Brain pericyte (primary cell): ENCODE results near the gene GREB1L.

ENCODE experiments used
- DNase-seq: peaks from one replicate; pipeline ENCODE4 v3.0.0-alpha.2; 2012; ENCODE audit warnings: low read depth, low spot score

The GREB1L gene

GRCh38 chr18:21484851-21485636 is 243.0 kb downstream of the GREB1L start:
- no peak for DNase-seq

- DNase-seq, result no peak
Measured at GRCh38 chr18:21486905-21487437, 244.9 kb downstream of the GREB1L start.

GRCh38 chr18:21489119-21489750 is 247.2 kb downstream of the GREB1L start:
- no peak for DNase-seq

DNA sequence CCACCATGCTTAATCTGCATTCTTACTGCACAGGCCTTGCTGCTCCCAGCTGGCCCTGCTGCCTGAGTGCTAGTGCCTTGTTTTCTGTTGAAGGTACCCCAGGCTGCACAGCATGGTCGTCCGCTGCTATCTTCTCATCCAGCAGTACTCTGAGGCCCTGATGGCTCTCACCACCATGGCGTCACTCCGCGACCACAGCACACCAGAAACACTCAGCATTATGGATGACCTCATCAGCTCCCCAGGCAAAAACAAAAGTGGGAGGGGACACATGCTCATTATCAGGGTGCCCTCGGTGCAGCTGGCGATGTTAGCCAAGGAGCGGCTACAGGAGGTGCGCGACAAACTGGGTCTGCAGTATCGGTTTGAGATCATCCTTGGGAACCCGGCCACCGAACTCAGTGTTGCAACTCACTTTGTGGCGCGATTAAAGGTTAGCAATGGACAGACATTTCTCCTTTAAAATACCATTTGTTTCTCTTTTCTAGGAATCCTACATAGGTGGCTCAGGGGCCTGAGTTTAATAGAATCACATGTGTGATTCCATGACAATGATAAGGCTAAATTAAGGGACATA is 248.0 kb downstream of the GREB1L start:
- no peak for DNase-seq

DNA sequence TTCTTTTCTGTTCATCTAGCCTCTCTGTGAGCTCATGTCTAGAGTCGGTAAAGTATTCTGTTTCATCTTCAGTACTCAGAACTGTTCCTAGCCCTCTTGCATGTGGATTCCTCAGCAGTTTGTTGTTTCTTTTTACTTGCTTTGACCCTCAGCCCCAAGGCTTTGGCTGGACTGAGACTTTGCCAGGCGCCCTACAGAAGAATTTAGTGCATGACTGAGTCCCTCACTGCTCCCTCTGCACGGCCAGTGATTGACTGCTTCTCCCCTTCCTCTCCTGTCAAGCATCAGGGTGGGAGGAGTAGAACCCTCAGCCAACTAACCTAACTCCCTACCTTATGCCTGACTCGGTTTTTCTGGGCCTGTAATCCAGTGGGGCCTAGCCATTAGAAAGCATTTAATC is 248.7 kb downstream of the GREB1L start:
- no peak for DNase-seq

GRCh38 chr18:21496277-21496835 is 254.3 kb downstream of the GREB1L start:
- DNase-seq, result no peak

- DNase-seq, result no peak
Measured at GRCh38 chr18:21499997-21500396, 258.0 kb downstream of the GREB1L start.

GRCh38 chr18:21502661-21503060 is 260.6 kb downstream of the GREB1L start:
- no peak for DNase-seq

DNA sequence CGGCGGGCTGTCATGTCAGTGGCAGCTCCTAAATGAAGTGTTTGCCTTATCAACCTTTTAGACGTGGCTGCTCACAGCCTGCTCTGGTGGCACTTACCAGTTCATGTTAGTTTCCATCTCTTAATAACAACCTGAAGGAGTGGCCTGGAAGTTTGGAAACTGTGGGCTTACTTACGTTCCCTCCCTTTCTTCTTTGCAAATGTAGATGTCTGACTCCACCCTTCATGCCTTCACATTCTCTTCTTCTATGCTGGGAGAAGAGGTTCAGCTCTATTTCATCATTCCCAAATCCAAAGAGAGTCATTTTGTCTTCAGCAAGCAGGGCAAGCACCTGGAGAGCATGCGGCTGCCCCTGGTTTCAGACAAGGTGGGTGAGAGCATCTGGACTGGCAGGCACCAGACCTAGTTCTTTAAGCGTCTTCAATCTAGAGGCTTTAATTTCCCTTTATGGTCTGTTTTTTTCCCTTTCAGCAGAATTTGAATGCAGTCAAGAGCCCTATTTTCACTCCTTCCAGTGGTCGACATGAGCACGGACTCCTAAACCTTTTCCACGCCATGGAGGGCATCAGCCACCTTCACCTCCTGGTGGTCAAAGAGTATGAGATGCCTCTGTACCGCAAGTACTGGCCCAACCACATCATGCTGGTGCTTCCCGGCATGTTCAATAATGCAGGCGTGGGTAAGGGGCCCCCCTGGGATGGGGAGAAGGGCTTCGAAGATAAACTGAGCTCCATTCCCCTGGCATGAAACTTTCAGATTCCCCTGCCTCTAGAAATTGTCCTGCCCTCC is 266.1 kb downstream of the GREB1L start:
- DNase-seq, result no peak

- no peak for DNase-seq
Measured at GRCh38 chr18:21509062-21509461, 267.0 kb downstream of the GREB1L start.

DNA sequence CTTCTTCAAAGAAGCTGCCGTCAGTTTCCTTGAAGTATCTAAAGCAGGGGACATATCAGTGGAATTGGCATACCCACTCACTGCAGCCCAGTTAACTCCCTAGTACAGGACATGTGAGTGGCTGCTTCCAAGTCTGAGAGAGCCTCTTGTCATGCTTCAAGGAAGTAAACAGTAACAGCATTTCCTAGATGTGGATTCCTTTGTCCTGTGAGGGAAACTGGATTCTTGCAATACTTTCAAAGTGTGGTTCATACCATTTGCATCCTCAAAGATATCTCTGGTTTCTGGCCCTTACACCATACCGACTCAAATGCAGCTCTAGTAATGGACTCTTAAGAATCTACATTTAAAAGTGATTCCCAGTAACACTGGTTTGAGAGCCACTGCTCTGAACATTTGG is 271.3 kb downstream of the GREB1L start:
- no peak for DNase-seq

DNA sequence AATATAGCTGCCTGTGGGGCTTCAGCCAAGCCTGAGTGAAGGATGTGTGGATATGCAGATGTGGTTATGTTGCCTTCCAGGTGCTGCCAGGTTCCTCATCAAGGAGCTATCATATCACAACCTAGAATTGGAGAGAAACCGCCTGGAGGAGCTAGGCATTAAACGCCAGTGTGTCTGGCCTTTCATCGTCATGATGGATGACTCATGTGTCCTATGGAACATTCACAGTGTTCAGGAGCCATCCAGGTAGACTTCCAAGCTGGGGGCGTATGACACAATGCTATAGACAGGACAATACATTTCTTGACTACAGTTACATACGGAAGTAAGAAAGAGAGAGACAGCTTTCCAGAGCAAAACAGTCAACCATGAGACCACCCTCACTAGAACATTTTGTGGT is 271.7 kb downstream of the GREB1L start:
- DNase-seq, result no peak

DNA sequence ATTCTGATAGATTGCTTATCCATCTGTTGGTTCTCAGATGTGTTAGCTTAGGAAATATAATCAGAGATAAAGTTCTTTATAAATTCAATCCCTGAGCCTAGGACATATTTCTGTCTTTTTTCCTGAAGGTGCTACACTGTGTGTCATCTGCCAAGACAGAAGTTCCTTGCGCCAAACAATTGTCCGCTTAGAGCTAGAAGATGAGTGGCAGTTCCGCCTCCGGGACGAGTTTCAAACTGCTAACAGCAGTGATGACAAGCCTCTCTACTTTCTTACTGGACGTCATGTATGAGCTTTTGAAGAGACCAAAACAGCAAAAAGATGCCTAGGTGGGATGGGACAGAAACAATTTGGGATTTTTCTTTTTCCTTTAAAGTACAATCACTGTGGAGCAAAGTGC is 280.5 kb downstream of the GREB1L start:
- DNase-seq, result no peak

DNA sequence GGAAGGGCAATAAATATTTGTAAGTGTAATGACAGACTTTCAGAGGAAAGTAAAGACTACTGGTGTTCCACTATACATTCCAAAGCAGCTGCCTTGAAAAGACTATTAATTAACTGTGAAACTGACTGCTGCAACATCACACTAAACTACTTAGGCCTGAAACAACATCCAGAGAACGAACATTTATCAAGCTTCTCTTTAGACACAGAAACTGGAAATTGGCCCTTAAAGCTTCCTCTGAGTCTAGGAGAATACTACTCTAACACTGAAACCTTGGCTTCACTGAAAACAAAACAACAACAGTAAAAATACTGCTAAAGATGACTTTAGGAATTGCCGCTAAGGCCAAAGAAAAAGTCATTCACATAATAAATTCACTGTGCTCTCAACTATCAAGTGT is 283.9 kb downstream of the GREB1L start:
- DNase-seq, result no peak

DNA sequence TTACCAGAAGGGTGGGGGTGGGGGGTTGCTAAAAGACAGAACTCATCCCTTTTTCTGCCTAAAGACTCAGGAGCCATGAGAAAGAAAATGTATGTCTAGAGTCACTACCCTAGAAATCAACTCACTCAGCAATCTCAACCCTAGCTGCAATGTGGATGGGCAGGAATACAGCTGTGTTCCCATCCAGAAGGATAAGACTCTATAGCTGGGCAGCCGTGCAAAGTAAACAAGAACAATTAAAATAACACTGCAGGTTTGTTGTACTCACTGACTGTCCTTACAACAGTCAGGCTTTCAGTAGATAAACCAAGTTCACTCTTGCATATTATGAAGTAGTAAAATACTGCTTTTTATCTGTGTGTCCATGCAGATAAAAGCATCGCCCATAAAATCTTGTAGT is 284.4 kb downstream of the GREB1L start:
- DNase-seq, result no peak

DNA sequence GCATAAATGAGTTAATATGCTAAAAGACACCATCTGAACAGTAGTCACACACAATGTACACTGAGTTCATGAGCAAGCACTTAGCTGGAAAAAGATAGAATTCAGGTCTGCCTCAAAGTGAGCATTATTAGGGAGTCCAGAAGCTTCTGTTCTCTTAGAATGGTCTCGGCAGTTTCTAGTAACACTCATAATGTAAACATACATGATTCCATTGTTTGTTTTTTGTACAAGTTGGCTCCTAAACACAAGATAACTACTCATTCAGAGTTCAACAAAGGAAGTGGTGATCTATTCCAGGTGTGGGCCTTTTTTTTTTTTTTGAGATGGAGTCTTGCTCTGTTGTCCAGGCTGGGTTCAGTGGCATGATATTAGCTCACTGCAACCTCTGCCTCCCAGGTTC is 292.3 kb downstream of the GREB1L start:
- DNase-seq, result no peak

DNA sequence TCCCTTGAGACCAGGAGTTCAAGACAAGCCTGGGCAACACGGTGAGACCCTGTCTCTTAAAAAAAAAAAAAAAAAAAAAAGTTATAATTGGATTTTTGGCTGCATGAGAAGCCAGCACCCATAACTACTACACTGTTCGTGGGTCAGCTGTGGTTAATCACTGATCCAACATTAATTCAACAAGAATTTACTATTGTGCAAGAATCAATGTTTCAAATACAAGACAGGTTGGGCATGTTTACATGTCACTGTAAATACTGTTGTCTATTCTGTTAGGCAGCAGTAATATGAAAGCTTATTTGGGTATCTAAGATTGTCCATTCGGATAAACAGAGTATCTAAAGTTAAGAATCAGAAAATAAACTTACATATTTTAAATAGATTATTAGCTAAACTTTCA is 296.2 kb downstream of the GREB1L start:
- no peak for DNase-seq

GRCh38 chr18:21546423-21546822 is 304.4 kb downstream of the GREB1L start:
- DNase-seq, result no peak

DNA sequence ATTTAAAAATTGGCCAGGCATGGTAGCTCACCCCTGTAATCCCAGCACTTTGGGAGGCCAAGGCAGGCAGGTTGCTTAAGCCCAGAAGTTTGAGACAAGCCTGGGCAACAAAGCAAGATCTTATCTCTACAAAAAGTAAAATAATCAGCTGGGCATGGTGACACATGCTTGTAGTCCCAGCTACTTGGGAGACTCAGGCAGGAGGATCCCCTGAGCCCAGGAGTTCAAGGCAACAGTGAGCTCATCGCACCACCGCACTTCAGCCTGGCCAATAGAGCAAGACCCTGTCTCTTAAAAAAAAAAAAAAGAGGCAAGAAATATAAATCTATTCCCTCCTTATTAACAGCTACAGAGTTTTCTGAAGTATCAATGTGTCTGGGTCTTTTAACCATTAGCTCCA is 306.6 kb downstream of the GREB1L start:
- DNase-seq, result no peak

DNA sequence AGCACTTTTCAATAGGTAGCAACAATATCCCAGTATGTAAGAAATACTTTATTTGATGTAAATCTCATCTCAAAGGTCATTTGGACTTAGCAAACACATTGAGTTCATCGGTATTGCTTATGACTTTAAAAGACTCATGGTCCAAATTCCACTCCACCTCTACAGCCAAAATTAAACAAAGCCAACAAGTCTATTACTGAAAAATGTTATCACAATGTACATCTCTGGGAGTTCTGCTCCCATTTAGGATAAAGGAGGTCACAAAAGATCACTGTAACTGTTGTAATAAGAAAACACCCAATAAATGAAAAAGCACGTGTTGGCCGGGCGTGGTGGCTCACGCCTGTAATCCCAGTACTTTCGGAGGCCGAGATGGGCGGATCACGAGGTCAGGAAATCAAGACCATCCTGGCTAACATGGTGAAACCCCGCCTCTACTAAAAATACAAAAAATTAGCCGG is 308.5 kb downstream of the GREB1L start:
- DNase-seq, result no peak

DNA sequence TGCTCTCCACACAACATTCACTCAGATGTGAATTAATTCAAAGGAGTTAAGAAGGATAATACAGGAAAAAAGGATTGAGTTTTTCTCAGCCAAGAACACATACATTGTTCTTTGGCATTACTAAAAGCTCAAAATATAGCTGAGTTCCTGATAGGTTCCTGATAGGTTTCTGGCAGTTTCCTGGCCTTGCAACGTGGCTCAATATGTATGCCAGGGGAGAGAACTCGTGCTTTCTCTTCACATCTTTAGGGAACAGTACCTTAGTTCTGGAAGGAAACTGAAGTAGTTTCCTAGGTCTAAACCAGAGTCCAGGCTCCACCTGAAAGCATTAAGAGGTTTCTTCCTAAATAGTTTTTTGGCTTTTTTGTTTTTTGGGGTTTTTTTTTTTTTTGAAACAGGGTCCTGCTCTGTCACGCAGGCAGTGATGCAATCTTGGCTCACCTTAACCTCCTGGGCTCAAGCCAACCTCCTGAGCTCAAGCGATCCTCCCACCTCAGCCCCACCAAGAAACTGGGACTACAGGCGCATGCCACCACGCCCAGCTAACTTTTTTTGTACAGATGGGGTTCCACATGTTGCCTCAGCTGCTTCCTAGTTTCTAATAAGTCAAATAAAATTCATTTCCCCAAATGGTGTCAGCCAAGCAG is 315.7 kb downstream of the GREB1L start:
- no peak for DNase-seq
